ENCODE measurements around the gene SCAF1. TPM values are rescaled to one million over a fixed set of nuclear protein-coding genes. Genes with fewer than 3 reads are reported as not detected.
A peak's percentile ranks its signal among the peaks of the same experiment; 100 is the strongest.

The SCAF1 gene
- total and polyA plus RNA-seq, 9 of the 15 experiments (the other 6 are each of a cell fraction or from before 2014, with no cell fraction given) = 0.20 to 79.0 (median 4.9) TPM

GRCh38 chr19:49596954-49597702, 44.9 kb upstream of the SCAF1 start (continued):
- TF ChIP-seq CREB3 (tag; conservative IDR thresholded peaks at IDR 0.05; ENCODE audit: low read depth) (no peak), MAFG (tag; conservative IDR thresholded peaks at IDR 0.05) (no peak), HEY1 (CRISPR knock-in tag; IDR thresholded peaks at IDR 0.05; ENCODE audit: borderline replicate concordance) (no peak), ZC3H4 (CRISPR knock-in tag; IDR thresholded peaks at IDR 0.05; ENCODE audit: borderline replicate concordance) (no peak), KLF13 (tag; IDR thresholded peaks at IDR 0.05; ENCODE audit: borderline replicate concordance, low read depth) (no peak), HDAC3 (IDR thresholded peaks at IDR 0.05; ENCODE audit: borderline replicate concordance, partially characterized antibody) (no peak), CAMTA2 (CRISPR knock-in tag; conservative IDR thresholded peaks at IDR 0.05) (no peak), ZNF561 (CRISPR knock-in tag; conservative IDR thresholded peaks at IDR 0.05) (no peak), SMARCC2 (IDR thresholded peaks at IDR 0.05; ENCODE audit: low read depth) (no peak), ZBTB33 (CRISPR knock-in tag; IDR thresholded peaks at IDR 0.05) (peak; percentile 96), NR3C1 (CRISPR knock-in tag; IDR thresholded peaks at IDR 0.05) (no peak)

Data from K562 (cell line).